Measurements from ENCODE around the gene CCL11.

CCL11 gene

GRCh38 chr17:34285286-34285792 lies at the start of gene CCL11:
TSS of gene CCL11 (plus strand) at chr17:34285742. CDS start at chr17:34285809, 67 bp downstream.
- DNase-seq, result no peak

- no peak for DNase-seq
Measured at GRCh38 chr17:34236281-34236892, 49.2 kb upstream of the CCL11 start.

- no peak for DNase-seq
Measured at GRCh38 chr17:34237458-34237857, 48.1 kb upstream of the CCL11 start.

- peak in 23 of 56 donors; percentile 5 to 56 (median 17) for DNase-seq
Measured at GRCh38 chr17:34241062-34241461, 44.5 kb upstream of the CCL11 start.

- no peak for DNase-seq
Measured at GRCh38 chr17:34242587-34243363, 42.8 kb upstream of the CCL11 start.

- DNase-seq, result no peak
Measured at GRCh38 chr17:34243364-34244320, 41.9 kb upstream of the CCL11 start.

GRCh38 chr17:34245351-34245905 lies 40.1 kb upstream of the CCL11 start:
- DNase-seq, result no peak

GRCh38 chr17:34246446-34246845 lies 39.1 kb upstream of the CCL11 start:
- peak in 1 of 56 donors; percentile 11 for DNase-seq

GRCh38 chr17:34246881-34247280 lies 38.7 kb upstream of the CCL11 start:
- DNase-seq, result no peak

GRCh38 chr17:34248511-34249024 lies 37.0 kb upstream of the CCL11 start:
- DNase-seq, result no peak

GRCh38 chr17:34249061-34249460 lies 36.5 kb upstream of the CCL11 start:
- DNase-seq, result no peak

GRCh38 chr17:34249478-34249877 lies 36.1 kb upstream of the CCL11 start:
- DNase-seq, result no peak

- no peak for DNase-seq
Measured at GRCh38 chr17:34251186-34251585, 34.4 kb upstream of the CCL11 start.

GRCh38 chr17:34252095-34252443 lies 33.5 kb upstream of the CCL11 start:
- peak in 1 of 56 donors; percentile 21 for DNase-seq

GRCh38 chr17:34252444-34253138 lies 33.0 kb upstream of the CCL11 start:
- DNase-seq, result peak in 42 of 56 donors; percentile 8 to 82 (median 42)

- no peak for DNase-seq
Measured at GRCh38 chr17:34253139-34253525, 32.4 kb upstream of the CCL11 start.

GRCh38 chr17:34254146-34254545 lies 31.4 kb upstream of the CCL11 start:
- DNase-seq, result no peak

GRCh38 chr17:34254651-34255380 lies 30.7 kb upstream of the CCL11 start, which contains the start of gene CCL2:
TSS of gene CCL2 (plus strand) at chr17:34255285. CDS start at chr17:34255350, 65 bp downstream.
- DNase-seq, result peak in 17 of 56 donors; percentile 2 to 48 (median 19)

- no peak for DNase-seq
Measured at GRCh38 chr17:34255381-34255732, 30.2 kb upstream of the CCL11 start.

- DNase-seq, result no peak
Measured at GRCh38 chr17:34255841-34256240, 29.7 kb upstream of the CCL11 start.
